ENCODE data around the gene CHI3L1. TPM values are rescaled to one million over a fixed set of nuclear protein-coding genes. Genes with fewer than 3 reads are reported as not detected.

CHI3L1 gene
- total RNA-seq, 1 experiment from 2014 or later: 0.17 TPM

DNA sequence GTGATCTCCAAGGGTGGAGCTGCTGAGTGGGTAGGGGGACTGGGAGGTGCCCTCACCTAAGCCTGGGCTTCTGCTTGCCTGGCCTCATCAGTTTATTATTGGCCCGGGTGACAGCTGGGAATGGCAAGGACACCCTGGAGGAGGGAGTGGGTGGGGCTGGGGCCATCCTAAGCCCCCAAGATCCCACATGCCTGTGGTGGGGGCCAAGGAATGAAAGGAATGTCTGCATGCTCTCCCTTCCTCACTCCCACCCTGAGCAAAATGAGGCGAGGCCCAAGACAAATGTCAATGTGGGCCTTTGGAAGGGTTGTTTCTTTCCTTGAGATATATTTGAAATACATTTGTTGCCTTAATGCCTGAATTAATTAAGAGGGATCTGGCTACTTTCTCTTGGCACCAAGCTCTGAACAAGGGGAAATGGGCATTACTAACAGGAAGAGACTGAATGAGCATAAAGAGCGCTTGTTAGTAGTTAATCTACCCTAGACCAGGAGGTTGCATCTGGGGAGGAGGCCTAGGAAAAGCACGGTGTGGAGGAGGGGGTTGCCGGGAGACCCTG is 19.7 kb upstream of the CHI3L1 start:
- DNase-seq (ENCODE audit: low read depth): peak; percentile 44

DNA sequence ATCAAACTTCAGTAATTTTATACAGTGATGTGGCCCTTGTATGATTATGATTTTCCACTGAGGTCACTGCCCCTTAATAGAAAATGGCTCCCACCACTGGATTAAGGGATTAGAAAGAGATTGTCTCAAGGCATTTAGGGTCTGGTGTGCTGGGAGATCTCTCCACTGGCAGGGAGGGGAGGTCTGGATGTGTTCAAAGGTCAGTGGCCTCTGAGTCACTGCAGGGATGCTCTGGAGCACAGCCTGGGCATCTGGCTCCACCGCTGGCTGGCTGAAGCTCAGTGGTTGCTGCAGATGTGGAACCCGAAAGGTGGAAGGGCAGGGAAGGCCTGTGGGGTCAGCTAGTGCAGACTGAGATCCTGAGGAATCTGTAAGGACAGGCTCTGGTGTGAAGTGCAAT is 18.3 kb upstream of the CHI3L1 start:
- no peak for DNase-seq (ENCODE audit: low read depth)

DNA sequence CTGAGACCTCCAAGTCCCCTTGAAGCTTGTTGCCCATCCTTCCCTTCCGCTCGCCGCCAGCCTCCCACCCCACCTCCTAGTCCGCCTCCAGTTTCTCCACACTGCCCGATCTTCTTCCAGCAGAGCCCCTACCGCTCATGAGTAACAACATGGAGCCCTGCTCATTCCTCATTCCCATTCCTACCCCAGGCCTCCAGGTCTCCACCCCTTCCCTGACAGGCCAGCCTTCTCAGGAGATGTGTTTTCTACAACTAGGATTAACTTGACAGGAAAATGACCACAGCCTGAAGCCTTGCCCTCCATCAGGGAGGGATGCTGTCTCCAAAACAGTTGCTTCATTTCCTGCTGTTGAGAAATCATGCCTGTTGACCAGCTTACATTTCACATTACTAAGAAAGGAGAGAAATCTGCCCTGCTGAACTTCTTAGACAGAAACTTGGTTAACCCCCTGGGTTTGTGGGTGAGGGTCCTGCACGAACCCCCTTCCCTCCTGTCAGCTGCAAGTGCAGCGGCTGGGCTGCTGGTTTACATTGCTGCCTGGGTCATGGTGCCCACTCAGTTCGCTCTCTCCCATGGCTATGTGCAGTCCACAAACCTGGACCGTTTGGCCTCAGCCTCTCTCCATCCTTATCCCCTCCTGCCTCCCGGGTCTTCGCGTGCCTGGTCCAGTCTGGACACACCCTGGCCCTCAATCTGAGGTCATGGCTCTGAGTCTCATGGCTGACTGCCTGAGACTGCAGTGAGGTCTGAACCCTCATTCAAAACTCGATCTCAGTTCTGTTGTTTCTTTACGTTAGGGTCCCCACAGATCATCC is 16.1 kb upstream of the CHI3L1 start:
- DNase-seq (ENCODE audit: low read depth): peak; percentile 90

DNA sequence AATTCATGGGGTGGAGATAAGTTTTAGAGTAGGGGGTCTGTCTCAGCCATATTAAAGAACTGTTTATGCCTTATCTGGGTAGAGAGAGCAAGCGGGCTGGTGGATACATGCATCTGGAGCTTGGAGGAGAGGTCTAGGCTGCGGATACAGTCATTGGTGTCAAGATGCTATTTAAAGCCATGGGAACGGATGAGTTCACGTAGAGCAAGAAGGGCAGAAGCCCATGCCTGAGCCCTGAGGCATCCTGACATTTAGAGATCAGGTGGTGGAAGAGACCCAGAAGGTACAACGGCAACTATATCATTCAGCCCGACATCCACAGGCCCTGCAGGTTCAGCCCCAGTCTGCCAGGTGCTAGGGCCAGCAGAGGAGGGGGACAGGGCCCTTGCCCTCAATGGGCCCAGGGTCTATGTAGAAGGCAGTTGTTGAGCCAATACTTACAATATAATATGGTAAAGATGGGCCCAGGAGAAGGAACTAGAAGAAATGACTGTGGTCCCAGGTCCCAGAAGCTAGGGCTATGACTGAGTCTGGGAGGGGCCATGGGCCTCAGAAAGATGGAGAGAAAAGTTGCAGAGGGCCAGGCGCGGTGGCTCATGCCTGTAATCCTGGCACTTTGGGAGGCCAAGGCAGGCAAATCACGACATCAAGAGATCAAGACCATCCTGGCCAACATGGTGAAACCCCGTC is 15.2 kb upstream of the CHI3L1 start:
- DNase-seq (ENCODE audit: low read depth): no peak

DNA sequence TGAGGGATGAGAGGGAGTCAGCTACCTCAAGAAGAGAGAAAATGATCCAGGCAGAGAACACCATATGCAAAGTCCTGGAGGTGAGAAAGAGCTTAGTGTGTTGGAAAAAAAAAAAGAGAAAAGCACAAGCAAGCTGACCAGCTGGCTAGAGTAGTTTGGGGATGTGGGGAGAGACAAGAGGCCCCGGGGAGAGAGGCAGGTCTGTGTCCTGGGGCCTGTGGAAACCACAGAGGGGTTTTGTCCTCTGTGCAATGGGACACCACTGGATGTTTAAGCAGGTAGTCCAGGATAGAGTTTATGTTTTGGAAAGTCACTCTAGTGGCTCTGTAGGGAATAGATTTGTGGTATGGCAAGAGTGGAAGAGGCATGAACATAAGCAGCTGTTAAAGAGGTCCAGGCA is 14.4 kb upstream of the CHI3L1 start:
- DNase-seq (ENCODE audit: low read depth): no peak

DNA sequence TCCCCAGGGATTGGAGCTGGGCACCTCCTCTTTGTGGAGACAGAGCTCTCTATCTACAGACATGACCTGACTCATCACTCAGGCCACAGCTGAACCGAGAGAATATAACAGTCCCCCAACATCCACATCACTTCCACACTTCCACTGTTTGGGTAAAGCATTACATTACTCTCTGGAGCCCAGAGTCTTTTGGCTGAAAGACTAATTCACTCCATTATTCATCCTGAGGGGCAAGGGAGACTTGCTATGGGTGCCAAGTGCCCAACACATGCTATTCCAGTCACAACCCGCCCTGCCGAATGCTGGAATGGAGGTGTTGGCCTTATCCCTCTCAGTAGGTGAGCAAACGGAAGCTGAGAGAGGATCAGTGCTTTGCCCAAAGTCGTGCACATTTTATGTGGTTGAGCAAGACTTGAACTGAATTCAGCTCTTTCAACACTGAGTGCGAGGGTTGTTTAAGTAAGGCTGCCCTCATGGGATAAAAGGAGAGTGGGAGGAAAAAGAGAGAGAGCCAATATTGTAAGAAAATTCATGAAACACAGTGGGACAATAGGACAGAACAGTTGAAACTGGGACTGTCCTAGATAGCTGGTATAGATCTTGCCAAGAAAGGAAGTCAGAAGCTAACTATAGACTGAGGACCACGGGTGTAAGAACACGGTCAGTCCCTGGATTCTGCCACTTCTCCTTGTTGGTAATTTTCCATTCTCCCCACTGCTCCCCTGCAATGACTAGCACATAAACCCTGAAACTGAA is 13.5 kb upstream of the CHI3L1 start:
- peak; percentile 85 for DNase-seq (ENCODE audit: low read depth)

DNA sequence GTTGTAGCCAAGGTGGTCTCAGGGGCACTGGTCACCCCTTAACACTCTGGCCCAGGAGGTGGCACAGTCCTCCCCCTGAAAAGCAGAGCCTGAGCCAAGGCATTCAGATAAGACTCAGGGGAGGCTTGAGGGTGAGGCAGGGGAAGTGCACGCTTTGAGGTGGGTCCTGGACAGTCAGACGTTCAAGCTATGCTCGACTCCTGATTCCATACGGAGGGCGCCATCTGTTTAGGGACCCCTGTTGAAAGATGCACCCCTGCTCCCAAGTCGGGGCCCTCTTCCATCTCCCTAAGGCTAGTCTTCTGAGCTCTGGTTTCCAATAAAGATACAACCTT is 12.9 kb upstream of the CHI3L1 start:
- no peak for DNase-seq (ENCODE audit: low read depth)

DNA sequence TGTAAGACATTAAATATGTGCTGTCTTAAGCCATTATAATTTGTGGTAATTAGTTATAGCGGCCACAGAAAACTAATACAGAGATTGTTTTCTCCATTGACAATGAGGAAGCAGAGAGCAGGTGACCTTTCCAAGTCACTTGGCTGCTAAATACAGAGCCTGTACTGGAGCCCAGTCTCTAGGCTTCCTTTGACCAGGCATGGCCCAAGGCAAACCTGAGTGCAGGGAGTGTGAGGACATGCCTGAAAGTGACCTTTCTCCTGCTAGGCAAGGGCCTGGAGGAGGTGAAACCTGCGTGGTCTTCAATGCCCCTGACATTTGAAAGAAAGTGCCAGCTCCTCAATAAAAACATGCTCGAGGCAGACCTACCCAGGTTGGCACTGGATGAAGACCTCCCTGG is 12.5 kb upstream of the CHI3L1 start:
- DNase-seq (ENCODE audit: low read depth): no peak

DNA sequence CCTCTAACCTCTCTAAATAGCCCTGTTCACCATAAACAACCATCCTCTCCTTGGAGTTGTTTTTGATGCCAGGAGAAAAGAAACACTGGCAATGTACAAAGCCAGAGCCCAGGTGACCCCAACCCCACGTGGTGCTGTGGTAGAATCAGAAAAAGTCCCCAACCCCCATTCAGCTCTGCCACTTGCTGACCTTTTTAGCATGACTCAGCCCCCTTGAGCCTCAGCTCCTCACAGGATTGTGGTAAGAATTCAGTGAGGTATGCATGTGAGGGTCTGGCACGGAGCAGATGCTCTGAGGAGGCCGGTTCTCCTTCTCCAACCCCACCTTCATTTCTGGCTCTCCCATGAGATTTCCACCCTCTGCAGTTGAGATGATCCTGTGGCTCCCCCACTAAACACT is 11.1 kb upstream of the CHI3L1 start:
- DNase-seq (ENCODE audit: low read depth): peak; percentile 94

DNA sequence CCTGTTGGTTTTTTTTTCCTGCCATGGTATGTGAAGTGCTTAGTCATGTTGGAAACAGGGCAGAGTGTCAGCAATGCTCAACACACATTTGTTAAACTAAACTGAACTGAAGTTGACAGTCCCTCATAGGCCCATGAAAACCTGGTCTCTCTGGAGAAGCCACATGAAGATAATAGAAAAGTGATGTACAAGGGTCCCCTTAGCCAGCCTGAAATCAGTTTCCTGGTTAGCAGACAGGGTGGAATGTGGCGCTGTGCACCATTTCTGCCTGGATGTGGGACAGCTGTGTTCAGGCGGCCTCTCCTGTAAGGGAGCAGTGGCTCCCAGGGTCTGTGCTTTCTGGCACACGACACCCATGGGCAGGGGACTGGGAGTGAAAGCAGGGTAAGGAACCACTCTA is 9.9 kb upstream of the CHI3L1 start:
- no peak for DNase-seq (ENCODE audit: low read depth)

DNA sequence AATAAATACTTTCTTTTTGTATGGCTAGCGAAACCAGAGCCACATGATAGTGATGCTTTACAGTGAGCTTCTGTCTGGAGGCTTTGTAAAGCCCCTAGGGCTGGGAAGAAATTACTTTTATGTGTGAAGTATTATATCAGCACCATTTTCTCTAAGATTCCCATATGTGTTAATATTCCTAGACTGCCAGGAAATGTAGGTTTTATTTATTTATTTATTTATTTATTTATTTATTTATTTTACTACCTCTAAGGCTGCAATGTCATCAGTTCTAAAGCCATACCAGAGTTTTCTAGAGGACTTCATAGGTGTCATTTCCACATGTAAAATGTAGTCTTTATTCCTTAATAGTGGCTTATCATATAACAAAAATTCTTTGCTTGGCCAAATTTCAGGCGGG is 4.4 kb upstream of the CHI3L1 start:
- no peak for DNase-seq (ENCODE audit: low read depth)

DNA sequence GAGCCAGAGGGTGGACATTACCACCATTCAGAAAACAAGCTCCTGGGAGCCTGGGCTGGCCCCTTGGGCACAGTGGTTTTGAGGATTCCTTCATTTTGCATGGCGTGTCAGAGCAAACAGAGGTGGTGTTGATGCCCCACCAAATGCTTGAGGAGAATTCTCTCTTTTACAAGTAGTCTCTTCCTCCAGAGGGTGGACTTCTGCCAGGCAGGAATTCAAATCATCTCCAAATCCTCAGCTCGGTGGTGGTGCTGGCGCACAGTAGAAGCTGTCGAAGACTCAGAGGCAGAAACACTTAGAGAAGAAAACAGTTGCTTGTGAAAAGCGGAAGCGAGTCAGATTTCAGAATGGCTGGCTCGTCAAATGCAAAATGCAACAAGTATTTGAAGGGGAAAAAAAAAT is 3.4 kb upstream of the CHI3L1 start:
- no peak for DNase-seq (ENCODE audit: low read depth)

DNA sequence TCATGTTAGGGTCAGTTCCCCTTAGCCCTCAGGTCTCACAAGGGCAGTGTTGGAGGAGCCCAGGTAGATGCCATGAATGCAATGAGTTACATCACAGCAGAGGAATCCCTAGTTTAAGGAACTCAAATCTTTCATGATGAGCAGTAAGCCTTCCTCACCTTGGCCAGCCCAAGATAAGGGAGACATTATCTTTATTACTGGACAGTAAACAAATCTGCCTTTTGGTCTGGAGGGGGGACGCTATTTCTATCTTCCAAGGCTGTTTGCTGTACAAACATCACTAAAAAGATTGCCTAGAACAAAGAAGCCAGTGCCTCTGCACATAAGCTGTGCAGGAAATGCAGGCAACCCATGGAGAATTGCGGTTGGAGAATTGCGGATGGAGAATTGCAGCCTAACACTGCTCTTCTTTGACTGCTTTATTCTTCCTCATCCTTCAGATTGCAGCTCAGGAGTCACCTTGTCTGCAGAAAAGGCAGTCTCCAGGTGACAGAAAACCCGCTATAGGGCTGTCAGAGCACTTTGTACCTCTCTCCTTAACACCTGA is 2.3 kb upstream of the CHI3L1 start:
- DNase-seq (ENCODE audit: low read depth): no peak

DNA sequence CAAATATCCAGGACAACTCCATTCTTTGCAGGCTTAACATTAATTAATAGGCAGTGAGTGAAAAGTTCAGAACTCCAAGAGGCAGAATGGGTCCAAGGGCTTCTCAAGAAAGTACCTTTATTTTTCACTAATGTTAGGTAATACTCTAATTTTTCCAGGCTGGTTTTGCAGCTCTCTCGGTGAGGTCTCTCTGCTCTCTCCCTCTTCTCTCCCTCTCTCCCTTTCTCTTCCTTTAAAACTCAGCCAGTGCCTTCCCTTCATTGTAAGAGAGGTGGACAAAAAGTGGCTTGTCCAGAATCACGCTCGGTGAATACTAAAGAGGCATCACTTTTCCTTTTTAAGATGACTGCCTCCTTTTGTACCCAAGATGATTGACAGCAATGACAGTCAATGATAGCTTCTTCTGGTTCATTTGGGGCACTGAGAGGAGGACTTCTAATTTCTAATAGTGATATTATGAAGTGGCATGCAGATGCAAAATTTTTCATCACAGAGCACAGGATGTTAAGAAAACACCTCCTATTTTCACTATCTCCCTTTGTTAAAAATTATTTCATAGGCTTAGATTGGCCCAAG is 1.3 kb upstream of the CHI3L1 start:
- DNase-seq (ENCODE audit: low read depth): no peak

DNA sequence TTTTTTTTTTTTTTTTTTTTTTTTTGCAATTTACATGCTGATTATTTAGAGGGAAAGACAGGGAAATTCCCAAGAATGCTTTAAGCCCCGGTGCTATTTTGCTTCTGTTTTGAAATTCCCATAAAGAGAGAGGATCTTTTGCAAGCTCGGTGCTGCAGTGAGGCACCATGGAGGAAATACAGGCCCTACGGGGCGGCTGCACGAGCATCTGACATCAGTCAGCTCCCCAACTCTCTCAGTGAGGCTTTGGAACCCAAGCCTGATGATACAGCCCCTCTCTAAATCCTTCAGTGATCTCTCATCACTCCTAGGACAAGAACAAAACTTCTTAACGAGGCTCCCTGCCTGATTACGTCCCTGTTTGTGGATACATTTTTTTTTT is 791 bp upstream of the CHI3L1 start:
- no peak for DNase-seq (ENCODE audit: low read depth)

DNA sequence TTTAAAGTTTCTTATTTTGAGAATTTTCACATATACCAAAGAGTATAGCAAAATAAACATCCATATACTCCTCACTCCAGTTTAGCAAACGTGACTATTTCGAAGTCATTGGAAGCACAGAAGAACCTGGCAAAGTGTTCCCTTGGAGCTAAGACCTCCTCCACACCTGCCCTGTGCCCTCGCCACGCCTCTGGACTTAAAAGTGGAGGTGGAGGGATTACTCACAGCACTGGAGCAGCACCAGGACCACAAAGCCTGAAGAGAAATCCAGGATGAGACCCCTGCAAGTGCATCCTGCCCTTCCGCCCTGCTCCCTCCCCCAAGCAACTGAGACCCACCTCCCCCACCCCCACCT is 436 bp downstream of the CHI3L1 start:
- DNase-seq (ENCODE audit: low read depth): no peak

DNA sequence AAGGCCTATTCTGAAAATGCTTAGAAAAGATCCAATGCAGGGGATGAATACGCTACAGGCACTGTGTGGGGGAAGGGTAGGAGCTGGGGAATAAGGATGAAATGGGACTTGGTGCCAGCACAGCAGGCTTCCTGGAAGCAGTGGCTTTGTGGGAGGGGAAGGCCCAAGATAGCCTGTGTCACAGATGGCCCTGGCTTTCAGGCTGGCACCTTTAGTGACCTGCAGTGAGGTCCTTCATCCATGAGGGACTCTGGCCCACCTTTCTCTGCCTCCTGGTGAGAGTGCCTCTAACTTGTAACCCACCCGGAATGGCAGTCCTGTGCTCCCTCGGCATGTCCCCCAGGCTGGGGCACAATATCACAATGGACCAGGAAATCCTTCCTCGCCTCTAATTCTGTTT is 919 bp downstream of the CHI3L1 start:
- DNase-seq (ENCODE audit: low read depth): no peak

DNA sequence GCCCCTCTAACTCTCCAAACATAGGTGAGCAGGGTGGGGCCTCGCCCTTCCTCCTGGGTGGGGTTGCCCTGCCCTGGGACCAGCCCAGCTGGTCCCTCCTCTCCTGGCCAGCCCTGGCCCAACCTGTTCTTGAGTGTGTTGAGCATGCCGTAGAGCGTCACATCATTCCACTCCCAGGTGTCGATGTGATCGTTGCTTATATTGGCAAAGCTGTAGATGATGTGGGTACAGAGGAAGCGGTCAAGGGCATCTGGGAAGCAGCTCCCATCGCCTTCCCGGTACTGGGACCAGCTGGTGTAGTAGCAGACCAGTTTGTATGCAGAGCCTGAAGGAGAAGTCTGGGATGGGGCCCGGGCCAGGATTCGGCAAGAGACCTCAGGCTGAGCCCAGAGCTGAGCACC is 1.4 kb downstream of the CHI3L1 start:
- DNase-seq (ENCODE audit: low read depth): no peak

DNA sequence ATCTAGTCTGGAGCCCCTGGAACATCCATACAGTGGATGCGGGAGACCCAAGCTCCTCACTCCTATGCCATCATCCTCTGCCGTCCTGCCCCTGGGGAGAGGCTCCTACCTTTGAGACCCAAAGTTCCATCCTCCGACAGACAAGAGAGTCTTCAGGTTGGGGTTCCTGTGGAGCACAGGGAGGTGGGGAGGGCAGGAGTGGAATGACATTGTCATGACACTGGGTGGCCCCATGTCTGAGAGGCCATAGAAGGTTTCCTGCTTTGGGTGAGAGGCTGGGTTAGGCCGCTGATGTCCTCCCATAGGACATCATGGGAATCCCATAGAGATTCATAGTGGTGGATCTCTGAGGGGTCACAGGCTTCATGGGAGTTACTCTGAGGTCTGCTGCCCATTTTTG is 2.0 kb downstream of the CHI3L1 start:
- DNase-seq (ENCODE audit: low read depth): no peak

DNA sequence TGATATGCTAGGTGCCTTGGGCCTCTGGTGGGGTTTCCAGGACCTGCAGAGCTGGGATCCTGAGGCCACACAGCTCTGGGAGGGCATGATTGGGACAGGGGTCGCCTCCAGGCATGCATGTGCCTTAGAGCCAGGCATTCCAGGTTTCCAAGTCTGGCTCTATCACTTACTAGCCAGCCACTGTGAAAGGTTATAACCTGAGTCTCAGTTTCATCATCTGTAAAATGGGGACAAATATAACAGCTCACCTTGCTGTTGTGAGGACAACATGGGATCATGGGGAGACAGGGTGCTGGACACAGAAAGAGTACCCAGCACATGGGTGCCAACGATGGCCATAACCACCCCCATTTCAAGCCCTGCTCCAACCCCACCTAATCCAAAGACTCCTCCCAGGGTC is 2.7 kb downstream of the CHI3L1 start:
- DNase-seq (ENCODE audit: low read depth): no peak

DNA sequence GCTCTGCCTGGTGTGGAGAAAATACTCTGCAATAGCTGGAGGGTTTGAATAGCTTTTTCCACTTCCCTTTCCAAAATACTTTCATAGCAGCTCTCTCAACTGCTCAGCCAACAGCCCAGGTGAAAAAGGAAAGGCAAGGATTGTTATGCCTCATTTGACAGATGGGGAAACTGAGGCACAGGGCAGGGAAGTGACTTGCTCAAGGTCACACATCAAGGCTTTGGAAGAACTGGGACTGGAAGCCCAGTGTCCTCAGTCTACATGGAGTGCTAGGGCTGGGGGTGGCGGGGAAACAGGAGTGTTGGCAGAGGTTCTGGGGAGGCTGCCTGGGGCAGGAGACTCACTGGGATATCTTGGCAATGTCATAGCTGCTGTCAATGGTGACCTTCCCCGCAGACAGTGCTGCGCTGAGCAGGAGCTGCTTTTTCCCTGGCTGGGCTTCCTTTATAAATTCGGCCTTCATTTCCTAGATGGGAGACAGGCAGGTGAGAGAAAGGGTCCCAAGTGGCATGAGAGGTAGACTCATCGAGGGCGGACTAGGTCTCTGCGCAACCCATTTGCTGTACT is 4.0 kb downstream of the CHI3L1 start:
- DNase-seq (ENCODE audit: low read depth): no peak
